HL-60 (cell line): Measurements from ENCODE around the gene TRAM2.

Experiments used
- DNase-seq, 2 experiments: peaks; one replicate each; pipeline ENCODE4 v3.0.0-alpha.2; 2010 to 2020; ENCODE audit warnings: low read depth in 1 of 2, low spot score in 1 of 2
- H3K27ac ChIP-seq: fragments of 250-450 bp; sonication (Bioruptor Pico); replicated peaks from 2 replicates; pipeline ENCODE4 v1.5.1; 2020; ENCODE audit warnings: mild to moderate bottlenecking, moderate library complexity
- H3K27me3 ChIP-seq: fragments of 250-450 bp; sonication (Bioruptor Pico); 2 replicates; pipeline ENCODE4 v1.5.1; 2021; ENCODE audit warnings: mild to moderate bottlenecking, moderate library complexity; ENCODE audit not compliant: insufficient read depth, poor library complexity, severe bottlenecking
- H3K4me3 ChIP-seq: replicated peaks from 2 replicates; pipeline ENCODE4 v1.5.1; 2011; ENCODE audit warnings: mild to moderate bottlenecking, control low read depth, low read length; ENCODE audit not compliant: insufficient read depth
- GABPA ChIP-seq: IDR thresholded peaks from 2 replicates; pipeline ENCODE4 v1.6.1; 2012; ENCODE audit warnings: low read depth
- POLR2AphosphoS5 ChIP-seq: IDR thresholded peaks from 2 replicates; pipeline ENCODE4 v1.6.1; 2012; ENCODE audit warnings: low read depth
- SPI1 ChIP-seq: IDR thresholded peaks from 2 replicates; pipeline ENCODE4 v1.6.1; 2012; ENCODE audit warnings: low read depth, mild to moderate bottlenecking, borderline replicate concordance
- TF ChIP-seq, protein P1 (sequence below): IDR thresholded peaks from 2 replicates; pipeline ENCODE4 v1.6.1; 2012; ENCODE audit warnings: low read depth; ENCODE audit not compliant: insufficient replicate concordance
- TF ChIP-seq, protein P2 (sequence below): IDR thresholded peaks from one replicate; pipeline ENCODE4 v1.5.1; 2011; ENCODE audit warnings: low read length, control low read depth, inconsistent platforms; ENCODE audit not compliant: insufficient read depth

Gene TRAM2

DNA sequence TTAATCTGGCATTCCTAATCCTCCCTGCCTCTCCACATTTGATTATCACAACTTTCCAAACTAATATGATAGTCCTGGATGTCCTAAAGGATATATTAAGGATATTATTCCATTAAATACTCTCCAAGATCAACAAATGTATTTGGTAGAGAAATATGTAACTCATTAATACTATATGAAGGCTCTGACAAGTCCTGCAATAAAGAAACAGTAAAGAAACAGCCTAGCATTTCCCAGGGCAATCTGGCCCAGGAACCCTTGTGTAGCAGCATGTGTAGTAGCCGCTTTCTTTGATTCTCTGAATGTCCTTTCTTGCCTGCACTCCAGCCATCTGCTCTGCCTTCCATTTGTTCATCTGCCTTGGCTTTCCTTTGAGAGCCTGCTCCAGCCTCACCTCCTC, 23.7 kb downstream of the TRAM2 start:
- no peak overlapping the region for H3K4me3 ChIP-seq
- no peak for TF ChIP-seq POLR2AphosphoS5
- no peak for TF ChIP-seq GABPA
- TF ChIP-seq, protein P1, sequence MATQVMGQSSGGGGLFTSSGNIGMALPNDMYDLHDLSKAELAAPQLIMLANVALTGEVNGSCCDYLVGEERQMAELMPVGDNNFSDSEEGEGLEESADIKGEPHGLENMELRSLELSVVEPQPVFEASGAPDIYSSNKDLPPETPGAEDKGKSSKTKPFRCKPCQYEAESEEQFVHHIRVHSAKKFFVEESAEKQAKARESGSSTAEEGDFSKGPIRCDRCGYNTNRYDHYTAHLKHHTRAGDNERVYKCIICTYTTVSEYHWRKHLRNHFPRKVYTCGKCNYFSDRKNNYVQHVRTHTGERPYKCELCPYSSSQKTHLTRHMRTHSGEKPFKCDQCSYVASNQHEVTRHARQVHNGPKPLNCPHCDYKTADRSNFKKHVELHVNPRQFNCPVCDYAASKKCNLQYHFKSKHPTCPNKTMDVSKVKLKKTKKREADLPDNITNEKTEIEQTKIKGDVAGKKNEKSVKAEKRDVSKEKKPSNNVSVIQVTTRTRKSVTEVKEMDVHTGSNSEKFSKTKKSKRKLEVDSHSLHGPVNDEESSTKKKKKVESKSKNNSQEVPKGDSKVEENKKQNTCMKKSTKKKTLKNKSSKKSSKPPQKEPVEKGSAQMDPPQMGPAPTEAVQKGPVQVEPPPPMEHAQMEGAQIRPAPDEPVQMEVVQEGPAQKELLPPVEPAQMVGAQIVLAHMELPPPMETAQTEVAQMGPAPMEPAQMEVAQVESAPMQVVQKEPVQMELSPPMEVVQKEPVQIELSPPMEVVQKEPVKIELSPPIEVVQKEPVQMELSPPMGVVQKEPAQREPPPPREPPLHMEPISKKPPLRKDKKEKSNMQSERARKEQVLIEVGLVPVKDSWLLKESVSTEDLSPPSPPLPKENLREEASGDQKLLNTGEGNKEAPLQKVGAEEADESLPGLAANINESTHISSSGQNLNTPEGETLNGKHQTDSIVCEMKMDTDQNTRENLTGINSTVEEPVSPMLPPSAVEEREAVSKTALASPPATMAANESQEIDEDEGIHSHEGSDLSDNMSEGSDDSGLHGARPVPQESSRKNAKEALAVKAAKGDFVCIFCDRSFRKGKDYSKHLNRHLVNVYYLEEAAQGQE: no peak
- no peak for TF ChIP-seq SPI1
- TF ChIP-seq, protein P2, sequence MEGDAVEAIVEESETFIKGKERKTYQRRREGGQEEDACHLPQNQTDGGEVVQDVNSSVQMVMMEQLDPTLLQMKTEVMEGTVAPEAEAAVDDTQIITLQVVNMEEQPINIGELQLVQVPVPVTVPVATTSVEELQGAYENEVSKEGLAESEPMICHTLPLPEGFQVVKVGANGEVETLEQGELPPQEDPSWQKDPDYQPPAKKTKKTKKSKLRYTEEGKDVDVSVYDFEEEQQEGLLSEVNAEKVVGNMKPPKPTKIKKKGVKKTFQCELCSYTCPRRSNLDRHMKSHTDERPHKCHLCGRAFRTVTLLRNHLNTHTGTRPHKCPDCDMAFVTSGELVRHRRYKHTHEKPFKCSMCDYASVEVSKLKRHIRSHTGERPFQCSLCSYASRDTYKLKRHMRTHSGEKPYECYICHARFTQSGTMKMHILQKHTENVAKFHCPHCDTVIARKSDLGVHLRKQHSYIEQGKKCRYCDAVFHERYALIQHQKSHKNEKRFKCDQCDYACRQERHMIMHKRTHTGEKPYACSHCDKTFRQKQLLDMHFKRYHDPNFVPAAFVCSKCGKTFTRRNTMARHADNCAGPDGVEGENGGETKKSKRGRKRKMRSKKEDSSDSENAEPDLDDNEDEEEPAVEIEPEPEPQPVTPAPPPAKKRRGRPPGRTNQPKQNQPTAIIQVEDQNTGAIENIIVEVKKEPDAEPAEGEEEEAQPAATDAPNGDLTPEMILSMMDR: no peak
- DNase-seq: no peak
- H3K27me3 ChIP-seq: no peaks in the 10 kb centered on the region
- no peak overlapping the region for H3K27ac ChIP-seq

DNA sequence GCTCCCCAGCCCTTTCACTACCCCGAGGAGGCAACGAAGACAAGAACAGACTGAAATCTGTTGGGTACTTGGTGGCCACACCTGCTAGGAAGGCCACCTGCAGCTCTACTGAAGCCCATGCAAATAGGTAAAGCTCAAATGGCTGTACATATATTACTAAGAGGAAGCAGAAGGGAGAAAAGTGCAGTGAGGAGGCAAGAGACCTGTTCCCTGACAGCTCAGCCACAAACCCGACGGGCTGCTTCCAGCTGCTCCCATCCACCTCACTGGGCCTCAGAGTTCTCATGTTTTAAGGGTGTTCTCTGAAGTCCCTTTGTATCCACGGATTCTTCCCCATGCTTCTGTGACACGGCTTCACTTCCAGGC, 24.6 kb downstream of the TRAM2 start:
- no peak overlapping the region for H3K4me3 ChIP-seq
- H3K27ac ChIP-seq: no peak overlapping the region
- DNase-seq: no peak
- TF ChIP-seq GABPA (no peak), SPI1 (no peak), POLR2AphosphoS5 (no peak)
- TF ChIP-seq, protein P1: no peak
- TF ChIP-seq, protein P2: no peak
- H3K27me3 ChIP-seq: no peaks in the 10 kb centered on the region

DNA sequence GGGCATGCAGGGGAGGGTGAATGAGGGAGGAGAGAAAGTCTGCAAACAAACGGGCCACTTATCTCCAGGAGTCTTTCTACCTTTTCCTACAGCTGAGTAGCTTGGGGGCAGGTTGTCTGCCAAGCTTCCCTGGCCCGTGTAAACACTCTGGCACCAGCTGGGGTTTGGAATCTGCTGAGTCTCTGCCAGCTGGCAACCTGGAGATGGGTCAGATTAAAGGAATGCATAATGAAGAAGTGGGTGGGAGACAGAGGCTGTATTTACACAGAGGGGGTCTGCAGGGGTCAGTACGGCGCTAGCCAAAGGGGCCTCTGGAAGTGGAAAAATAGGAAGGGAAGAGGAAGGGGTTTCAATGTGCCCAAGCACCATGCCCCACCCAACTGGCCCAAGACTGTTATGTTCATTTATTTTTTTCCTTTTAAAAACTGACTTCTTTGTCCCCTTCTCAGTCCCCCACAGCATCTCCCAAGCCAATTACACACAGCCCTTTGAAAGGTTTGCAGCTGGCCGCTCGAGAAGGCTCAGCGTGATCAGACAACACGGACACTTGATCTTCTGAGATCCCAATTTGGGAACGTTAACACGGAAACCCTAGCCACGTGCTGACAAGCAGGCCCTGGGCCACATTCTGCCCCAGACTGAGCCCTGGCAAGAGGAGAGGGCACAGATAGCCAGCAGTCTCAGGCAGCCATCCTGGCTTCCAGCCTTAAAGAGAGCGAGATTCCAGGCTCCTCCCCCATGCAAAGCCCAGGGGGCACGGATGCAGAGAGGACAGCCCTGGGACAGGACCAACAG, 25.2 kb downstream of the TRAM2 start:
- no peak overlapping the region for H3K4me3 ChIP-seq

More for the DNA sequence above, 25.2 kb downstream of the TRAM2 start:
- no peaks in the 10 kb centered on the region for H3K27me3 ChIP-seq
- TF ChIP-seq, protein P1: no peak
- TF ChIP-seq, protein P2: no peak
- TF ChIP-seq POLR2AphosphoS5 (no peak), GABPA (no peak), SPI1 (no peak)
- H3K27ac ChIP-seq: no peak overlapping the region
- no peak for DNase-seq
